ENCODE data around the gene PRRT4.

The PRRT4 gene

GRCh38 chr7:128352636-128353035 lies 8.9 kb downstream of the PRRT4 start:
- no peak for DNase-seq (ENCODE audit: low read depth in 1 of 2, low spot score in 1 of 2)
- no peak overlapping the region for H3K27ac ChIP-seq (replicated peaks)
- no peak overlapping the region for H3K4me3 ChIP-seq (replicated peaks; ENCODE audit: insufficient read depth, low read length)
- no peak for TF ChIP-seq GABPA (IDR thresholded peaks at IDR 0.05; ENCODE audit: low read depth)
- no peak for TF ChIP-seq POLR2AphosphoS5 (IDR thresholded peaks at IDR 0.05; ENCODE audit: low read depth)
- TF ChIP-seq SPI1 (IDR thresholded peaks at IDR 0.05; ENCODE audit: borderline replicate concordance, low read depth), result no peak
- TF ChIP-seq CTCF (IDR thresholded peaks at IDR 0.05; ENCODE audit: insufficient read depth, low read length), result no peak
- no peak for TF ChIP-seq REST (IDR thresholded peaks at IDR 0.05; ENCODE audit: insufficient replicate concordance, low read depth)
- H3K27me3 ChIP-seq (ENCODE audit: insufficient read depth, poor library complexity, severe bottlenecking), result no peaks in the 10 kb centered on the region

GRCh38 chr7:128352153-128352537 lies 9.3 kb downstream of the PRRT4 start:
- no peaks in the 10 kb centered on the region for H3K27me3 ChIP-seq (ENCODE audit: insufficient read depth, poor library complexity, severe bottlenecking)
- no peak for DNase-seq (ENCODE audit: low read depth in 1 of 2, low spot score in 1 of 2)
- H3K4me3 ChIP-seq (replicated peaks; ENCODE audit: insufficient read depth, low read length), result no peak overlapping the region
- no peak overlapping the region for H3K27ac ChIP-seq (replicated peaks)
- TF ChIP-seq POLR2AphosphoS5 (IDR thresholded peaks at IDR 0.05; ENCODE audit: low read depth), result no peak
- TF ChIP-seq SPI1 (IDR thresholded peaks at IDR 0.05; ENCODE audit: borderline replicate concordance, low read depth), result no peak
- TF ChIP-seq GABPA (IDR thresholded peaks at IDR 0.05; ENCODE audit: low read depth), result no peak
- no peak for TF ChIP-seq CTCF (IDR thresholded peaks at IDR 0.05; ENCODE audit: insufficient read depth, low read length)
- TF ChIP-seq REST (IDR thresholded peaks at IDR 0.05; ENCODE audit: insufficient replicate concordance, low read depth), result no peak

- no peak overlapping the region for H3K27ac ChIP-seq (replicated peaks)
- H3K4me3 ChIP-seq (replicated peaks; ENCODE audit: insufficient read depth, low read length), result no peak overlapping the region
- TF ChIP-seq CTCF (IDR thresholded peaks at IDR 0.05; ENCODE audit: insufficient read depth, low read length), result no peak
- TF ChIP-seq REST (IDR thresholded peaks at IDR 0.05; ENCODE audit: insufficient replicate concordance, low read depth), result no peak
- no peak for TF ChIP-seq GABPA (IDR thresholded peaks at IDR 0.05; ENCODE audit: low read depth)
- TF ChIP-seq POLR2AphosphoS5 (IDR thresholded peaks at IDR 0.05; ENCODE audit: low read depth), result no peak
- TF ChIP-seq SPI1 (IDR thresholded peaks at IDR 0.05; ENCODE audit: borderline replicate concordance, low read depth), result no peak
- H3K27me3 ChIP-seq (ENCODE audit: insufficient read depth, poor library complexity, severe bottlenecking), result no peaks in the 10 kb centered on the region
- DNase-seq (ENCODE audit: low read depth in 1 of 2, low spot score in 1 of 2), result no peak
Measured at GRCh38 chr7:128351296-128352152, 10.0 kb downstream of the PRRT4 start.
